HEK293 (cell line): ENCODE measurements around the gene NHLRC2.

Experiments
- YY1 ChIP-seq: fragments of 450-650 bp; formaldehyde crosslinking; IDR thresholded peaks from 2 replicates; pipeline ENCODE4 v1.5.1; 2018; ENCODE audit warnings: missing biosample characterization, missing genetic modification characterization
- ZNF692 ChIP-seq: fragments of 450-650 bp; formaldehyde crosslinking; IDR thresholded peaks from 2 replicates; pipeline ENCODE4 v1.5.1; 2016; ENCODE audit warnings: missing biosample characterization, missing genetic modification characterization

- TF ChIP-seq ZNF692 (tag by site-specific recombination) (no peak), YY1 (no peak)
Observed at GRCh38 chr10:113947184-113948041, 93.0 kb downstream of the NHLRC2 start.
